ENCODE data around the gene RAPGEF4.

Gene RAPGEF4

DNA sequence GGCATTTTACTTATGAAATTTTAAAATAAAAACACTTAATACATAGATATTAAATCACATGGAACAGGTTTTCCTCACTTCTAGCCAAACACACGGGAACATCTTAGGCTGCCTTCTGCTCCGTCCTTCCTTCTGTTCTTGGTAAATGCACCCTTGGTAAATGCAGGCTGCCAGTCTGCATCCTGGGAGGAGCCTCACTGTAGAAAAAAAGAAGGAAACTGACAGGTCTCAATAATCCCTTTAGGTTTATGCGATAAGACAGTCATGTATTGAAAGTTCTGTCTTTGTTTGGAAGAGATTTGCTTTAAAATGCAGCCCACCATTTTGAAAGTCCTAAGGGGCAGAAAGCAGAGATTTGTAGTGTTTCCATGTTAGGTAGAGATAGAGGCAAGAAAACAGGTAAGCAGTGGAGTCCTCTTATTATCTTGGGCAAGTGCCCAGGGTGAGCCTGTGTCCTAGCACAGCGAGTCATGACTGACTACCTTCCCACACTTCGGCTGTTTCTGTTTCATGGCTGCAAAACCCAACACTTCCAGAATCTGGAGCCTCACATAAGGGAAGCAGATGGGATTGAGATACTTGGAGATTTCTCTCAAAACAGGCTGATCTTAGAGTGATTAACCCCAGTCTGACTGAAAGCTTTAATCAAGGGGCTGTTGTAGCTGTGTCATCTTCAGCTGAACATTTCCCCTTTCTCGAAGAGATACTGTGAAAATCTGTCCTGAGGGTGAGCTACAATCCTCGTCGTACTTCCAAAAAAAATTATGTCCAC, 208.6 kb downstream of the RAPGEF4 start:
- DNase-seq: no peak
- no peaks in the 10 kb centered on the region for H3K27me3 ChIP-seq
- TF ChIP-seq, protein P1, sequence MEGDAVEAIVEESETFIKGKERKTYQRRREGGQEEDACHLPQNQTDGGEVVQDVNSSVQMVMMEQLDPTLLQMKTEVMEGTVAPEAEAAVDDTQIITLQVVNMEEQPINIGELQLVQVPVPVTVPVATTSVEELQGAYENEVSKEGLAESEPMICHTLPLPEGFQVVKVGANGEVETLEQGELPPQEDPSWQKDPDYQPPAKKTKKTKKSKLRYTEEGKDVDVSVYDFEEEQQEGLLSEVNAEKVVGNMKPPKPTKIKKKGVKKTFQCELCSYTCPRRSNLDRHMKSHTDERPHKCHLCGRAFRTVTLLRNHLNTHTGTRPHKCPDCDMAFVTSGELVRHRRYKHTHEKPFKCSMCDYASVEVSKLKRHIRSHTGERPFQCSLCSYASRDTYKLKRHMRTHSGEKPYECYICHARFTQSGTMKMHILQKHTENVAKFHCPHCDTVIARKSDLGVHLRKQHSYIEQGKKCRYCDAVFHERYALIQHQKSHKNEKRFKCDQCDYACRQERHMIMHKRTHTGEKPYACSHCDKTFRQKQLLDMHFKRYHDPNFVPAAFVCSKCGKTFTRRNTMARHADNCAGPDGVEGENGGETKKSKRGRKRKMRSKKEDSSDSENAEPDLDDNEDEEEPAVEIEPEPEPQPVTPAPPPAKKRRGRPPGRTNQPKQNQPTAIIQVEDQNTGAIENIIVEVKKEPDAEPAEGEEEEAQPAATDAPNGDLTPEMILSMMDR (IDR thresholded peaks at IDR 0.05; ENCODE audit: low read depth, low read length): no peak
- no peaks in the 10 kb centered on the region for H3K9me3 ChIP-seq
- H3K4me3 ChIP-seq (ENCODE audit: low read depth, low read length): no peak overlapping the region
- H3K36me3 ChIP-seq: no peaks in the 10 kb centered on the region
- H3K4me1 ChIP-seq: no peaks in the 10 kb centered on the region

DNA sequence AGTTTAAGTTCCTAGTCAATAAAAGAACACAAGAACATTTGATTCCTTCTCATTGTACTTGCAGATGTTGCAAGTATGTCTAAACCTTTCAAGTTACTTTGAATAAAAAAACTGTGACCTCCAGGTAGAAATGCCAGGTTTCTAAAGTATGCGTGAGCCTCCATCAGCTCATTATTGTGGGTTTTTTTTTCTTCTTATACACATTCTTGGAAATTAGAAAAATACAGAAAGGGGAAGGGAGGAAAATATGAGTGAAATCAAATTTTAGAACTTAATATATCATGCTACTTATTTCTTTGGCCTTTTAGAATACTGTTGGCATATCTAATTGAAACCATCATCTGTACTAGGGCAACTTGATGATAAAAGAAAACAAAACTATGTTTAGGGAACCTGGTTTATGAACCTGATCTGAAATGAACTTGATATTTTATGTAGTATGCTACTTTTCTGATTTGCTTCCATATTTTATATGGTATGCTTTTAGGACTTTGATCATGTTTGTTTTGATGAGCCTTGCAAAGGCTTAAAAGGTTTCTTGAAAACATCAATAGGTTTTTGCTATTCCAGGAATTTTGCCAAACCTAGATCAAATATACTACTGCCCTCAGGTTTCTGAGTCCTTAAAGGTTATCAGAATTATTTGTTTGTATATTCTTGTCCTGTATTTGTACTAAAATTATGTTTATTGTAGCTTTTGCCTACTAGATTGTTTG, 209.3 kb downstream of the RAPGEF4 start:
- H3K4me1 ChIP-seq: no peaks in the 10 kb centered on the region
- H3K4me3 ChIP-seq (ENCODE audit: low read depth, low read length): no peak overlapping the region
- no peak for DNase-seq
- TF ChIP-seq, protein P1 (IDR thresholded peaks at IDR 0.05; ENCODE audit: low read depth, low read length): no peak
- no peaks in the 10 kb centered on the region for H3K27me3 ChIP-seq
- no peaks in the 10 kb centered on the region for H3K9me3 ChIP-seq
- no peaks in the 10 kb centered on the region for H3K36me3 ChIP-seq

DNA sequence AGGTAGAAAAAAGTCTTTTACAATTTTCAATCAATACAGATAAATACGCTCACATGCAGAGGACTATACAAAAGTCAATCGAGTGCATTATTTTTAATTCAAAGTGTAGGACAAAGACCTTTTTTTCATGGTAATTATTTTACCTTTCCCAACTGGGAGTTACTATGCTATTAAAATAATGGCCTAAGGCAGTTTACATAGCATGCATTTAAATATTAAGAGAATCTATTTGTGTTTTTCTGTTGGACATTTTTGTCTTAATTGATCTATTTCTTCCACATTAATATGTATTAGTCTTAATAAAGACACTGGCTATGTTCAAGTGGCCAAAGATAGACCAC, 209.8 kb downstream of the RAPGEF4 start:
- TF ChIP-seq, protein P1 (IDR thresholded peaks at IDR 0.05; ENCODE audit: low read depth, low read length): no peak

DNA sequence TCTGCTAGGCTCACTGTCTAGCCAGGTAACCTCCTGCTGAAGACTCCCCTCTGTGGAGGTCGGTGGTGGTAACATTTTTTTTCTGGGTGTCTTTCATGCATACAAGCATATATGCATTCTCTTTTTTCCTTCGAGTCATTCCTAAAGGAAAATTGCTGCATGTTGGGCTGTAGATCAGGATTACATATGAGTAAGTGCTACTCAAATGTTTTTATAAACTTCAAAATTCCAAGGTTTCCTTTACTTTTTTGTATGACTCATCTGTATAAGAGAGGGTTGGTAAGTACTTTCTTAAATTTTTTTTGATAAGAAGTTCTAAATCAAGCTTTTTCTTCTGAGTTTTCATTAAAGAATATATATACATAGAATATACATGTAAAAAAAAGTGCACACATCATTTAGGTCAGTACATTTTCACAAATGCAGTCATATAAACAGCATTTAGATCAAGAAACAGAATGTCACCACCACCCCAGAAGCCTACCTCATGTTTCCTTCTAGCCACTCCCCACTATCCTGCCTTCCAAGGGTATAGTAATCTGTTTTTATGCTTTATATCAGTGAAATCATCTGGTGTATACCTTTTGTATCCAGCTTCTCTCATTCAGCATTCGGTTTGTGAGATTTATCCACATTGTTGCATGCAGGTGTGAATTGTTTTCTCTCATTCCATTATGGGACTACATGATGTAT, 212.0 kb downstream of the RAPGEF4 start:
- Histone ChIP-seq H3K9me3 (no peaks in the 10 kb centered on the region), H3K4me1 (no peaks in the 10 kb centered on the region), H3K27me3 (no peaks in the 10 kb centered on the region), H3K4me3 (ENCODE audit: low read depth, low read length) (no peak overlapping the region), H3K36me3 (no peaks in the 10 kb centered on the region)
- TF ChIP-seq, protein P1 (IDR thresholded peaks at IDR 0.05; ENCODE audit: low read depth, low read length): no peak
- no peak for DNase-seq

More for the DNA sequence above, 209.8 kb downstream of the RAPGEF4 start:
- H3K4me3 ChIP-seq (ENCODE audit: low read depth, low read length): no peak overlapping the region
- H3K9me3 ChIP-seq: no peaks in the 10 kb centered on the region
- no peaks in the 10 kb centered on the region for H3K4me1 ChIP-seq
- DNase-seq: no peak
- no peaks in the 10 kb centered on the region for H3K36me3 ChIP-seq
- H3K27me3 ChIP-seq: no peaks in the 10 kb centered on the region

DNA sequence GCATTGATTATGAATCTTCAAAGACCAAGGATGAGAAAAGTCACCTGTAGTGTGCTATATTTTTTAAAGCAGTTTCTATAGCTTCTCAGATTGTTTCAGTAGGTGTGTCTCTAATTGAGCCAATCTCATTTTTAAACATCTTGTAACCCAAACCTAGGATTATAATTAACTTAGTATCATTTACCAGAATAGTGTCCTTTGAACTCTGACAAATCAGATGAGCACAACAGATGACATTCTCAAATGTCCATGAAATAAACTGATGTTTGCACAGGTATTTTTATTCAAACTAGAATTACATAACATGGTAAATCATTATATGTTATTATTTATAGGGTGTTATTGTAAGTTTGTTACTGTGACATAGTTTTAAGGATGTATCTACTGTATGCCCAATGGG, 213.9 kb downstream of the RAPGEF4 start:
- Histone ChIP-seq H3K4me1 (no peaks in the 10 kb centered on the region), H3K27me3 (no peaks in the 10 kb centered on the region), H3K36me3 (no peaks in the 10 kb centered on the region), H3K9me3 (no peaks in the 10 kb centered on the region), H3K4me3 (ENCODE audit: low read depth, low read length) (no peak overlapping the region)
- TF ChIP-seq, protein P1 (IDR thresholded peaks at IDR 0.05; ENCODE audit: low read depth, low read length): no peak
- DNase-seq: no peak

Data from BE2C (cell line).